GM12864 (cell line): Measurements from ENCODE around the gene ATG101.

Source experiments
- DNase-seq: peaks from one replicate; pipeline ENCODE4 v3.0.0-alpha.2; 2011; ENCODE audit warnings: low read depth
- H3K4me3 ChIP-seq: 2 replicates; pipeline ENCODE4 v1.5.1; 2011; ENCODE audit warnings: mild to moderate bottlenecking, low read depth, low read length, control low read depth
- TF ChIP-seq, protein P1 (sequence below): IDR thresholded peaks from 2 replicates; pipeline ENCODE4 v1.5.1; 2011; ENCODE audit warnings: low read depth, mild to moderate bottlenecking, moderate library complexity, low read length, control low read depth, inconsistent platforms; ENCODE audit errors: missing control alignments

Gene ATG101, protein sequence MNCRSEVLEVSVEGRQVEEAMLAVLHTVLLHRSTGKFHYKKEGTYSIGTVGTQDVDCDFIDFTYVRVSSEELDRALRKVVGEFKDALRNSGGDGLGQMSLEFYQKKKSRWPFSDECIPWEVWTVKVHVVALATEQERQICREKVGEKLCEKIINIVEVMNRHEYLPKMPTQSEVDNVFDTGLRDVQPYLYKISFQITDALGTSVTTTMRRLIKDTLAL

DNA sequence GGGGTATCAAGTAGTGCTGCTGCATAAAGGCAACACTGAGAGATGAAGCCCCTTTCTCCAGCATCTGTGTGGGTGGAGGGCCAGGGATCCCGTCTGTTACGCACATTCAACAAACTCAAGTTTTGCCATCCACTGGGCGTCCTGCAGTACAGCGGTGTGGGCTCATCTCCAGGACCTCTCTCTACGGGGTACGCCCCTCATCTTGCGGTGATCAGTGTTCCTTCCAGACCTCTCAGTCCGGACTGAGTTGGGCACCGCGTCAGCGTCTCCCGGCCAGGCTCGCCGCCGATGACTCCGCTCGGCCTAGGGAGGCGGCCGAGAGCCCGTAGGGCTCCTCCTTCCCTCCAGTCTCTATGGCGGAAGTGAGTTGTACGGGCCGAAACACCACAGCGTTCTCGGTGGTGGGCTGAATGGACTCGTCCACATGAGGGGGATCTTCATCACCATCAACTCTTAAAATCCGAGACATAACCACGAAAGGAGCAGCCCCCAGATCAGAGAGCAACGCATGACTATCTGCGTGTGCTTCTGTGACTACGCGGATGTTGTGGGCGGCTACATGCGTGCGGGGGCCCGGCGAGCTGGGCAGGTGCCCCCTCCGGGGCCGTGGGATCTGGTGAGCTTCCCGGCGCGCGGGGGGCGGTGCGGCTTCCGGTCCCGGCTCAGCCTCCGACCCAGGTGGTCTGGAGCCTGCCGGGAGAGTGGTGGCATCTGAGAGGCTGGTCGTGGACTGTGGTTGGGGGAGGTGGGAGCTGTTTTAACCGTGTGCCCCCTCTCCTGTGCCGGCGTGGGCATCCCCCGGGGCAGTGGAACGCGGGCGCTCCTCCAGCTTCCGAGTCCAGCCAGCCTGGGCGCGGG lies at the start of gene ATG101:
TSS of gene ATG101 (plus strand) at position 652 of the 858 bp plus-strand sequence. CDS start 3,673 bp downstream, outside the sequence.
- TF ChIP-seq, protein P1, sequence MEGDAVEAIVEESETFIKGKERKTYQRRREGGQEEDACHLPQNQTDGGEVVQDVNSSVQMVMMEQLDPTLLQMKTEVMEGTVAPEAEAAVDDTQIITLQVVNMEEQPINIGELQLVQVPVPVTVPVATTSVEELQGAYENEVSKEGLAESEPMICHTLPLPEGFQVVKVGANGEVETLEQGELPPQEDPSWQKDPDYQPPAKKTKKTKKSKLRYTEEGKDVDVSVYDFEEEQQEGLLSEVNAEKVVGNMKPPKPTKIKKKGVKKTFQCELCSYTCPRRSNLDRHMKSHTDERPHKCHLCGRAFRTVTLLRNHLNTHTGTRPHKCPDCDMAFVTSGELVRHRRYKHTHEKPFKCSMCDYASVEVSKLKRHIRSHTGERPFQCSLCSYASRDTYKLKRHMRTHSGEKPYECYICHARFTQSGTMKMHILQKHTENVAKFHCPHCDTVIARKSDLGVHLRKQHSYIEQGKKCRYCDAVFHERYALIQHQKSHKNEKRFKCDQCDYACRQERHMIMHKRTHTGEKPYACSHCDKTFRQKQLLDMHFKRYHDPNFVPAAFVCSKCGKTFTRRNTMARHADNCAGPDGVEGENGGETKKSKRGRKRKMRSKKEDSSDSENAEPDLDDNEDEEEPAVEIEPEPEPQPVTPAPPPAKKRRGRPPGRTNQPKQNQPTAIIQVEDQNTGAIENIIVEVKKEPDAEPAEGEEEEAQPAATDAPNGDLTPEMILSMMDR: peak; percentile 91
- peak within 1 kb of the TSS; percentile 98 for H3K4me3 ChIP-seq
- DNase-seq: peak; percentile 90

DNA sequence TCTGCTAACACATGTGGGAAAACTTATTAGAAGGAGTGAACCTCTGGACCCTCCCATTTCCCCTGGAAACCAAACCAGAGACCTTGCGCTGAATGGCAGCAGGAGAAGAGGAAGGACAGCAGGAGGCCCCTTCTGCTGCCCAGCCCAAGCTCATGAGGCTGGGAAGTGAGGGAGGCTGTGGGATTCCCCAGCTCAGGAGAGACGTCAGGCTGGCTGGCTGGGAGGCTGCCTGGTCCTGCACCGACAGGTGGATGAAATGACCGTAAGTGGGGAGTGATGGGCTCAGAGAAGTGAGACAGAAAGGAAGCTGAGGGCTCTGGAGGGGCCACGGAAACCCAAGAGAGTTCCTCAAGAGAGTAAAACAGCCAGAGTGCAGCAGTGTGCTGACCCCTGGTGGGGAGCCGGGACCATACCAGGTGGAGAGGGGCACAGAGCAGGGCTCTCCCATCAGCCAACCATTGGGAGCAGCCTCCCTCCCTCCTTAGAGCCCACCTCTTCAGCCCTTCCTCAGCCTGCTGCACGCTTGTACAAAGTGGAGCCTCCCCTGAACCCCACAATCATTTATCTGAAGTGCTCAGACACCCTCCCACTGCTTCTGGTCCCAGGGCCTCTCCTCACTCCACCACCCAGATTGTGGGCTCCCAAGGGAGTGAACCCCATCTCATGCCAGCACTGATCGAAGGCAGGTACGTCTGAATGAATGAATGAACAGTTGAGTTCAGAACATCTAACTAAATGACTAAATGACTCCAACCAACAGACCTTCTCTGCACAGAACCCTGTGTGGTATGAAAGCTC lies 49.0 kb upstream of the ATG101 start:
- DNase-seq: no peak
- H3K4me3 ChIP-seq: no peak overlapping the region
- TF ChIP-seq, protein P1: peak; percentile 86

DNA sequence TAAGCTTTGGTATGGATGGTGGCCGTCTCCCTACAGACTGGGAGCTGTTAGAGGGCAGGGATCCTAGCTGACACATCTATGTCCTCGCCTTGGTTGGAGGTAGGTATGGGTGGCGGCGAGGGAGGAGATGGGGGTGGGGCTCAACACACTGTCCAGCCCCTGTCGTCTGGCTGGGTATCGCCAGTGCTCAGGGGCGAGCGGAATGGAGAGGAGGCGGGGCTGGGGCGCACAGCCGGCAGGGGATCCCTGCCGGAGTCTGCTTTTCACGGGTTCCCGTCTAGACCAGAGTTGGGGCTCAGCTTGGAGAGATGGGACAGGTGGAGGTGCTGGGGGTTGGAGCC lies 47.0 kb upstream of the ATG101 start:
- DNase-seq: no peak
- TF ChIP-seq, protein P1: no peak
- peak overlapping the region; percentile 25; the same call in 1 of the 2 replicates for H3K4me3 ChIP-seq

DNA sequence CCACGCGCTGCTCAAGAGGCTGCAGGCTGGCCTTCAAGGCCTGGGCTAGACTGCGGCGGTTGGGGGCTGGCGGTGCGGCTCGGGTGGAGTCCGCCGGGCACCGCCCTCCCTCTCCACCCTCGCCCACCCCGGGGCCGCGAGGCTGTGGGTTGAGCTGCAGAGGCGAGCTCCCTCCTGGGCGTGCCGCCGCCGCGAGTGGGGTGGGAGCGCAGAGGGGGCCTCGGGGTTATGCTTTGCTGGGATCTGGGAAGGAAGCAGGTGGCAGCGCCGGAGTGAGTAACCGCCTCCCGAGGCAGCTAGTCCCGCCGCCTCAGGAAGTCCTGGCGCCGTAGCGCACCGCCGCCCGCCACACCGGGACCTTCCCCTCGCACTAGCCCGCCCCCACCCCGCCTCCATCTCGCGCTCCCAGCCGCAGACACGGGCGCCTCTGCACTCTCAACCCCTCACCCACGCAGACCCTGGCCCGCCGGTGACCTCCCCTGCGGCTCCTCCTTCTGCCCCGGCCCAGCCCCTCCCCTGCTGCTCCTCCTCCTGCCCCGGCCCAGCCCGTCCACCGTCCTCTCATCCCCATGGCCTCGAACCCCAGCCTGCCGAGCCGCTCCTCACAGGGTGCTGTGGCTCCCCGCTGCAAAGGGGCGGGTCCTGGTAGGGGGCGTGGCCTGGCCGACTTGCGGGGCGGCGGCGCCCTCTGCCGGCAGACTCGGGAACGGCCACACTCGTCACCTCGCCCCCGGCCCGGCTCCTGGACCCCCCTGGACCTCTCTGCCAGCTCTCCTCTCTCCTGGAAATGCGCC lies 46.4 kb upstream of the ATG101 start:
- H3K4me3 ChIP-seq: peak overlapping the region; percentile 25
- TF ChIP-seq, protein P1: peak; percentile 92
- DNase-seq: no peak

DNA sequence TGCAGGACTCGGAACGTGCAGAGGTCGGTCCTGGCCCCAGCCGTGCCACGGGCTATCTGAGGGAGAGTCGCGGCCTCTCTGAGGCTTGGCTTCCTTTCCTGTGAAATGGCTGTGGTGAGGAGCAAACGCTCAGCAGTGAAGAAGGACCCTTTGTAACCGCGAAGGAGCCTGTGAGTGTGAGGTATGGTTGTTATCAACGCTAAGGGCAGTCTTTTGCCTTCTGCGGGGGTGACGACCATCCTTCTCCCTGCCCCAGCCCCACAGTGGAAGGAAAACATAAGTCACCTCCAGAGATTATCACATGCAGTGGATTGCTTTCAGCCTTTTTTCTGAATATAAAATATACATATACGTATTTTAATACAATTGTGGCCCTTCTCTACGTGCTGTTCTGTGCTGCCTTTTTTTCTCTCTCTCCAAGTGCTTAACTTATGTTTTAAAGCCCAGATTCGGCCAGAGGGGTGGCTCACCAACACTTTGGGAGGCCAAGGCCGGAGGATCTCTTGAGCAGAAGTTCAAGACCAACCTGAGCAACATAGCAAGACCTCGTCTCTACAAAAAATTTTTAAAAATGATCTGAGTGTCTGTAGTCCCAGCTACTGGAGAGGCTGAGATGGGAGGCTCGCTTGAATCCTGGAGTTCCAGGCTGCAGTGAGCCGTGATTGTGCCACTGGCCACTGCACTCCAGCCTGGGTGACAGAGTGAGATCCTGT lies 45.6 kb upstream of the ATG101 start:
- TF ChIP-seq, protein P1: no peak
- no peak for DNase-seq
- H3K4me3 ChIP-seq: no peak overlapping the region

DNA sequence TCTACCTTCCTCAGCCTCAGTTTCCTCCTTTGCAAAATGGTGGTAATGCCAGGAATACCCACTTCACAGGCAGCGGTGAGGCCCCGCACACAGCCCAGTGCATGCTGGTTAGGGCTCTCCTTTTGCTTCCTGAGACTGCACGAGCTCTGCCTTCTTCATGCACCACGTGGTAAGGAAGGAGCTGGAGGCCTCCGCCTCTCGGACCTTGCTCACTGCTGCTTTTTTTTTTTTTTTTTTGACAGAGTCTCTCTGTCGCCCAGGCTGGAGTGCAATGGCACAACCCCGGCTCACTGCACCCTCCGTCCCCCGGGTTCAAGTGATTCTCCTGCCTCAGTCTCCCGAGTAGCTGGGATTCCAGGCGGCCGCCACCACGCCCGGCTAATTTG lies 44.9 kb upstream of the ATG101 start:
- no peak for DNase-seq
- TF ChIP-seq, protein P1: no peak
- no peak overlapping the region for H3K4me3 ChIP-seq
